Spleen (tissue), 7 donors: ENCODE data around the gene TXNL1.

ENCODE experiments used
- CTCF ChIP-seq, 11 experiments: fragments of 200-600 bp in 7 of 11; fragments of 450-650 bp in 4 of 11; sonication (generic) in 4 of 11; IDR thresholded peaks in 8 of 11; conservative IDR thresholded peaks in 3 of 11; 1 replicate in 7 of 11; 2 replicates in 4 of 11; pipeline versions ENCODE4 v1.4.0 to v1.8.0; 2016 to 2021; ENCODE audit warnings: antibody characterized with exemption in 11 of 11, inconsistent platforms in 4 of 11, mild to moderate bottlenecking in 1 of 11
- POLR2A ChIP-seq, 3 donors: fragments of 450-650 bp; IDR thresholded peaks; one replicate each; pipeline ENCODE4 v1.5.1; 2017; ENCODE audit warnings: antibody characterized with exemption in 3 of 3, mild to moderate bottlenecking in 1 of 3
- POLR2AphosphoS5 ChIP-seq, 3 donors: sonication (generic); formaldehyde crosslinking; IDR thresholded peaks; one replicate each; pipeline ENCODE4 v1.5.1; 2017; ENCODE audit warnings: antibody characterized with exemption in 3 of 3
- donor health status: DM: no; HTN: no; CAD: no; lungs with moderate emphysema.
- donor health status: DM: no; HTN: no; CAD: no.
- donor health status: DM: no; HTN: no; CAD: no.

GRCh38 chr18:56684277-56684676, 45.9 kb upstream of the TXNL1 start:
- no peak for TF ChIP-seq CTCF (IDR thresholded peaks at IDR 0.05 in 8 of 11, conservative IDR thresholded peaks at IDR 0.05 in 3 of 11)
- TF ChIP-seq POLR2AphosphoS5 (IDR thresholded peaks at IDR 0.05): no peak
- no peak for TF ChIP-seq POLR2A (IDR thresholded peaks at IDR 0.05)
